Activated effector memory CD4-positive, alpha-beta T cell treated with Interleukin-2 at 50 U/mL for 16 hours (primary cell): Measurements from ENCODE around the gene C5orf34.
A peak's percentile ranks its signal among the peaks of the same experiment; 100 is the strongest.
"Not testable (repeated sequence)": the region's sequence is repeated elsewhere in the genome, so short reads cannot be mapped to it uniquely, and the experiment has no call there.

Source experiments
- DNase-seq: peaks from one replicate; pipeline ENCODE4 v3.0.0-alpha.2; 2020

Gene C5orf34, protein sequence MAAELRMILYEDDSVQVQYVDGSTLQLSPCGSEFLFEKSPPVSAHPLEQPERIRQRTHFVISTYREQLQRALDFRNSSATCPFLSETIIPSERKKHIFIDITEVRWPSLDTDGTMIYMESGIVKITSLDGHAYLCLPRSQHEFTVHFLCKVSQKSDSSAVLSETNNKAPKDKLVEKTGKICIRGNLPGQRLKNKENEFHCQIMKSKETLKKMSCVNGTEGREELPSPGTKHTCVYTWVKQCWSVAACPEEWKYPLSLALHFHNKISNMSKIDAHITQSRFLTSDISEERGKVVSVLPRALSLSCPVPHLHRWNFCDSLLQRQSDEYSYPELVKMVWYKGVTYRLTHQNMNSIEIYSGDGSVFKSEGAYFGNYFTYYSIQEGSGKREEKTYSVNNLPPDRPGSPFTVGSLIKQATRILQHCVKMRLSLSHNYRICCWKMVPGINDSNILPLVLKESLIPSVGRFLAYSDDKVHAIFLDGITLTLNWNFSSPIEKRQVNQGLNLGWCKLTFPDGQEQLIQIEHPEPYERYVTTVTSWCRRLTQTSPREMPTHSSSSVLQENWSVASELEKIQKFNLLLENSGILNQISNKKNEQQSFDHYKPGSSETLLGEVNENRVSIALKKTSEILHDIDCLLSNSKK

DNA sequence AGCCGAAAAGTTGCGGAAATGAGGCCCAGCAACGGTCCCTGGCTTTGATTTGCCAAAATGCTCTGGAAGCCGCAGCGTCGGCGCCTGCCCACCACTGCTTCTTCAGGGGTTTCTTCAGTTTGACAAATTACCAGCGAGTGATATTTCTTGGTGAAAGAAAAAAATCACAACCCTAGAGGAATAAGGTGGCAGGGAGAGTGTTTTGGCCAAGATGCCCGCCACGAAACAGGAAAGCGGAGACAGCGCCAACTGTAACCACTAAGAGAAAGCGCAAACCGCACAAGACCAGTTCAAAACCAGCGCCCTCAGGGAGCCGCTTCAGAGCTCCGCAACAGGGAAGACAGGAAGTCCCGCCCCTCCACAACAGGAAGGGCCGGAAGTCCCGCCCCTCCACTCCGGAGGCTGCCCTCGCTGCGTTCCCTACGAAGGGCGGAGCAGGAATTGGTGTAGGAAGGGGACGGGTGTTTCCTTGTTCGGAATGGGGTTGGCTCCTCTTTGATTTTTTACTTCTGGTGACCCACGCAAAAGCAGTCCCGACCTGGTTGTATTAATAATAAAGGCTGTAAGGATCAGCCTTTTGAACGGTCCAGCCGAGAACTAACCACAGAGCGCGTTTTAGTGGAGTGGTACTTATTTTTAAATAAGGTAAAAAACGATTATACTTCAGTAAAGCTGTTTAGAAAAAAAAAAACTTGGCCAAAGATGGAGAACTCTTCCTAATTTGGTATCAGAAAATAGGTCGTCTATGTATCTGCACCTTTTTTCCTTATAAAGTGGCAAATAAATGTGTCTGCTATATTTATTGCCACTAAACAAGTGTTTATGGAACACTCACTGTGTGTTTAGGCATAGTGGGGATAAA lies at the start of gene C5orf34:
Gene C5orf34, minus strand, starts transcription at position 333 of the 862 bp plus-strand sequence. CDS start 5,809 bp downstream, outside the sequence.
- peak; percentile 88 for DNase-seq

DNA sequence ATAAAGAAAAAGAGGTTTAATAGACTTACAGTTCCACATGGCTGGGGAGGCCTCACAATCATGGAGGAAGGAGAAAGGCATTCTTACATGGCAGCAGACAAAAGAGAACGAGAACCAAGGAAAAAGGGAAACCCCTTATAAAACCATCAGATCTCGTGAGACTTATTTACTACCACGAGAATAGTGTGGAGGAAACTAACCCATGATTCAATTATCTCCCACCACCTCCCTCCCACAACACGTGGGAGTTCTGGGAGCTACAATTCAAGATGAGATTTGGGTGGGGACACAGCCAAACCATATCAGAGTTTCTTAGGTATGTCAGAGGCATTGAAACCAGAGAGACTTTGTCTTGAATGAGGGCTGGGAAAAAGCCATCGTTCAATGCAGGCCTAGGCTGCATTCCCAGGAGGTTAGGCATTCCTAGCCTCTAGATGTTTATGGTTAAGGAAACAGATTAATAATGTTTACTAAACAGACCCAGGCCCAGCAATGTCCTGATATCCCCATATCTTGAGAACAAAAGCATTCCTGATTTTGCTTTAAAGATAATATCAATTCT lies 49.4 kb upstream of the C5orf34 start:
- DNase-seq: no peak

DNA sequence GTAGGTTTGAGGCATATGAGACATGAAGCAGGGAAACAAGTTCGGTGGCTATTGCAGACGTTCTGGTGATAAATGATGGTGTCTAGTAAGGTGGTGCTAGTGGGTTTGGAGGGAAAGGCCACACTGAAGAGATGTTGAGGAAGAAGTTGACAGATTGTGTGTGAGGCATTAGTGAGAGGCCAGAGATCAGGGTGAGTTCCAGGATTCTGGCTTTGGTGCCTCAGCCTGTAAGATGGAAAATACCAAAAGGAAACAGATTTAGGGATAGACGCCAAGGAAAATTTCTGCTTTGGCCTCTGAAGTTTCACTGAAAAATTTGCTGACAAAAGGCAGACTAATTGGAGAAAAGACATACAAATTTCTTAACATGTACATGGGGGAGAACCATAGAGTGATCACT lies 48.4 kb upstream of the C5orf34 start:
- DNase-seq: no peak

DNA sequence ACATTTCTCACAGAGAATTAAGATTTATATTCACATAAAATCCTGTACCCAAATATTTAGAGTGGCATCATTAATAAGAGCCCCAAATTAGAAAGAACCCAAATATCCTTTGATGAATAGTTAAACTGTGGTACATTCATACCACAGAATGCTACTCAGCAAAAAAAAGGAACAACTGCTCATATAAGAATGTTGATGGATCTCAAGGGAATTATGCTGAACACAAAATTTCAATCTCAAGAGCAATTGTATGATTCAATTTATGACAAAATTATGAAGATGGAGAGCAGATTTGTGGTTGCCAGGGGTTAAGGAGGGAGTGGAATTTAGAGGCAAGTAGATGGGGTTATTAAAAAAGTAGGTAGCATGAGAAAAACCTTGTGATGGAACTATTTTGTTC lies 46.4 kb upstream of the C5orf34 start:
- no peak for DNase-seq

DNA sequence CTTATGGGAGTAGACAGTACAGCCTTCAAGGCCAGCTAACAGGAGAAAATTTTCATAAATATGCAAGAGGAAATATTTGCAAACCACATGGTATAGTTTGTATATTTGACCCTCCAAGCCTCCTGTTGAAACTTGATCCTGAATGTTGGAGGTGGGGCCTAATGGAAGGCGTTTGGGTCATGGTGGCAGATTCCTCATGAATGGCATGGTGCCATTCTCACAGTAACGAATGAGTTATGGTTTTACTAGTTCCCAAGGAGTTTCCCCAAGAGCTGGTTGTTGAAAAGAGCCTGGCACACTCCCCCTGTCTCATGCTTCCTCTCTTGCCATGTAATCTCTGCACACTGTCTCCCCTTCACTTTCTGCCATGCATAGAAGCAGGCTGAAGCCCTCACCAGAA lies 45.2 kb upstream of the C5orf34 start:
- no peak for DNase-seq

DNA sequence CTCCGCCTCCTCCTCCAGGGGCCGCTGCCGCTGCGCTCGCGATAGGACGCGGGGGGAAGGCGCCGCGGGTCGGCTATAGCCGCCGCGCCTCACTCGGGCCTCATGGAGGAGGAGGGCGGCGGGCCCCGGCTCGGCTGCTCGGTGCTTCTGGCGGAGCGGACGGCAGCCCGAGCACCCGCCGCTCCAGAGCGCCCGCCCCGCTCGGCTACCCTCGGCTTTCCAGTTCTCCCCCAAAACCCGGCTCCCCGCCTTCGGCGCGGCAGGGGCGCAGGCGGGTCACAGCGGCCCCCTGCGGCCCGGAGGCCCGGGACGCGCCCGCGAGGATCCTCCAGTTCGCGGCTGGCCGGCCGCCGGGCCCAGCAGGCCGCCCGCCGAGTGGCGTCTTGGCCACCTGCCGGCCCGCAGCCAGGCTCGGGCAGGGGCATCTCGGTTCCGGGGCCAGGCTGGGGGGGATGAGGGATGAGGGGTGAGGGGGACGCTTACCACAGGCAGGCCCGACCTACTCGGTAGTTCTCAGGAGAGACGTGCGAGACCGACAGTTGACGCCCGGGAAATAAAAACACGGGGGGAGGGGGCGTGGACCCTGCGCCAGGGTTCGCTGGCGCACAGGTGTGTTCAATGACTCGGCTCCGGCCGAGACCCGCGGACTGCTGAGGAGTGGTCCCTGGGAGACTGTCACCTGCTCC lies 42.1 kb upstream of the C5orf34 start, which contains the start of gene PAIP1:
Gene PAIP1, minus strand, starts transcription at position 221 of the 686 bp plus-strand sequence. CDS start 231 bp downstream, outside the sequence.
- peak; percentile 77 for DNase-seq

DNA sequence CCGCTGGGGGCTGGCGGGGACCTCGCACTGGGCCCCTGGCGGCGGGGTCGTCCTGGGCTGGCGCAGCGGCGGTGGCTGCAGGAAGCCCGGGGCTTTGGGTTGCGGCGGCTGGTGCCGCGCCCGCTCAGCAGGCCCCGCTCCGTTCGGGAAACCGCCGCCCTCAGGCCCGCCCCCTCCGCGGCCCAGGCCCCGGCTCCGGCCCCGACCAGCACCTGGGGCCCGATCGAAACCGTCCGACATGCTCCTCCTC lies 41.6 kb upstream of the C5orf34 start:
- DNase-seq: not testable (repeated sequence)

DNA sequence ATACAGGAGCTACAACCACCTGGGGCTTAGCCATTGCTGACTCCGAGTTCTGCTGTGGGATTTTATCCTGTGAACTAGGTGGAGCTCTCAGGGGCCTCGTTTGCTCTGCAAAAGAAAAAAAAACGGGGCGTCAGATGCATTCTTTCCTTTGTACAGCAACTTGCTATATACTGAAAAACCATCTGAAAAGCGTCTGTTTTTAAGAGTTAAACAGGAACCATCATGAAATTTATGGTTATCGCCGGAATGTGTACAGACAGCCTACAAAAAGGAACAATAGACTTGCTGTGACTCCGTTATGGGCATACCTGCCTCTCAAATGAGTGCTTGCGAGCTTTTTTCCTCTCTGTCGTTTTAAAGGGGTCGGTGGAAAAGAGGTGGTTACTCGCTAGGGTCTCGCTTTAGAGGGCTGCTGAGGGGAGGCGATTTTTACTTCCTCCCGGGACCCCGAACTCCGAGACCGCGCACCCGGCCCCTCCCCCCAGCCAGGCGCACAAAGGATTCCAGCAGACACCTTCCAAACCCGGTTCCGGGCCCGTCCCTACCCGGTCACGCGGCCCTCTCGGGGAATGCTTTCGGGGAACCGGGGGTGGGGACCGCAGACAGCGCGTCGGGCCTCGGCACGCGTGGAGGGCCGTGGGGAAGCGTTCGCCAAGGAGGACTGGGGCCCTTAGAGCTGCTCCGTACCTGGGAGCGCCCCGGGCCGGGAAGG lies 41.1 kb upstream of the C5orf34 start:
- DNase-seq: peak; percentile 40

DNA sequence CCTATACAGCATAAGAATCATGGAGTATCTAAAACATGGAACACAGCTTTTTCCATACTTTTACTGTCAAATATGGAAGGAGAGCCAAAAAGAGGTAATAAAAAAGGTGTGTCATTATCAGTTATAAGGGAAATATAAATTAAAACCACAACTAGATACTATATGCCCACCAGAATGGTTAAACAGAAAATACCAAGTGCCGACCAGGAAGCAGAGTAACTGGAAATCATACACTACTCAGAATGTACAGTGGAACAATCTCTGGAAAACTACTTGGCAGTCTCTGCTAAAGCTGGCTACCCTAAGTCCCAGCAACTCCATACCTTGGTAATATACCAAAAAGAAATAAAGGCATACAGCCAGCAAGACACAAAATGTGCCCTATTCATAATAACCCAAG lies 39.5 kb upstream of the C5orf34 start:
- no peak for DNase-seq

DNA sequence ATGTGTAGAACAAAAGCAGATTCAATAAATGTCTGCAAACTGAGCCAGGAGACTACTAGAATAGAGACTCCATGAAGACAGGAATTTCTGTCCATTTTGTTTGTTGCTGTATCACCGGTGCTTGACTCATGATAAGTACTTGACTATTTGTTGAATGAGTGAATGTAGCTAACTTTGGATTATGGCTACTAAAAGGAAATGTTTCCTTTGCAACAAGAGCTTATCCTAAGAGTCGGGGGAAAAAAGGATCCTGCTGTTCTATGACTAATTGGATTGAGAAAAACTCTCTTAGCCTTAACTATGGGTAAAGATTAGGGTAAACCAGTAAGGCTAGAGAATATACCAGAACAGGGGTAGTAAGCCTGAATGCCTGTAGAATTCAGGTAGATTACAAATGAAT lies 38.4 kb upstream of the C5orf34 start:
- no peak for DNase-seq

DNA sequence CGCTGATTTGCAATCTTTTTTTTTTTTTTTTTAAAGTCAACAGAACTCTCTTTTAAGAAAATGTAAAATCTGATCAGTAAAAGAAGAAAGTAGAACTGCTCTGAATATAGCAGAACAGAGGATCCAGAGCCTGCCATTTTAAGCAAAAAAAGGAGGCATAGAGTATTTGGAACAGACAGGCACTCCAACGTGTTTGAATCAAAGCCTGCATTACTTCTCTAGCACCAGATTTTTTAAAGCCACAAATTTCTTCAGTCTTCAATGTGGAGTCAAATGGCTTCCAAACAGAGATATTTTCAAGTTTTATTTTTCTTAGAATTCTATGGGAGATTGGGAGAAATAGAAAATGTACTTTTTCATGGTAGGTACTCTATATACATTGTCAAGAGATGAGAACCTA lies 36.8 kb upstream of the C5orf34 start:
- DNase-seq: no peak

DNA sequence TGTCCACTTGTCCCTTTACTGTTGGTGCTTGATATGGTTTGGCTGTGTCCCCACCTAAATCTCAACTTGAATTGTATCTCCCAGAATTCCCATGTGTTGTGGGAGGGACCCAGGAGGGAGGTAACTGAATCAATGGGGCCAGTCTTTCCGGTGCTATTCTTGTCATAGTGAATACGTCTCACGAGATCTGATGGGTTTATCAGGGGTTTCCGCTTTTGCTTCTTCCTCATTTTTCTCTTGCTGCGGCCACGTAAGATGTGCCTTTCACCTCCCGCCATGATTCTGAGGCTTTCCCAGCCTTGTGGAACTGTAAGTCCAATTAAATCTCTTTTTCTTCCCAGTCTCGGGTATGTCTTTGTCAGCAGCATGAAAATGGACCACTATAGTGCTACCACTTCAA lies 34.3 kb upstream of the C5orf34 start:
- DNase-seq: not testable (repeated sequence)

DNA sequence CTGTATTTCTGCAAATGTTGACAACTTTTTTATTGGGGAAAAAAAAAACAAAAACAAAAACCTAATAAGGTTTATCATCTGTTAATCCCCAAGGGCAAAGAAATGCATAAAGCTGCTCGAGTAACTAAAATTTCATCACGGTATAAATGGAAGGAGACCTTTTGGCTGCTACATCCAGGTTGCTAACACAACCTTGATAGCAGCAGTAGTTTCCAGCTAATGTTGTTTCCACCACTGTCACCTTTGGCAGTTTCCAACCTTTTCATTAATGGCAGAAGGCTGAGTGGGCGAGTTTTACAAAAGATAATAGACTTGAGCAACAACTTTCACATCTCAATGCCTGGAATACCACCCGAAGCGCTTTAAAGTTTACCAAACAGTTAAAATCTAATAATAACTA lies 33.4 kb upstream of the C5orf34 start:
- no peak for DNase-seq

DNA sequence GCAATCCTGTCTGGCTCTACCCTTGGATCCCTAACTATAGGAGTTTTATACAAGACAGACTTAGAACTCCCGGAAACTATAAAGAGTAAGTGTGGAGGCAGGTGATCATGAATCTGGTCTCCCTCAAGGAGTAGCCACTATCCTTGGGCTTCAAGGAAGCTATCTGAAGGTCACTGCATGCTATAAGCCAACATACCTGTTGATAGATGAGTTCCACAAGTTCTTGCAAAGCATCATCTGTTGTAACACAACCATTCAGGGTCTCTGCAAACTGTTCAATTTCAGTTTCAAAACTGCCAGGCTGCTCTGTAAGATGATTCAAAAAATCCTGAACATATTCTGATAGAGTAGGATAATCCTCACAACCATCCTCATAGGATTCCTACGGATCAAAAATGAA lies 32.6 kb upstream of the C5orf34 start:
- DNase-seq: no peak

DNA sequence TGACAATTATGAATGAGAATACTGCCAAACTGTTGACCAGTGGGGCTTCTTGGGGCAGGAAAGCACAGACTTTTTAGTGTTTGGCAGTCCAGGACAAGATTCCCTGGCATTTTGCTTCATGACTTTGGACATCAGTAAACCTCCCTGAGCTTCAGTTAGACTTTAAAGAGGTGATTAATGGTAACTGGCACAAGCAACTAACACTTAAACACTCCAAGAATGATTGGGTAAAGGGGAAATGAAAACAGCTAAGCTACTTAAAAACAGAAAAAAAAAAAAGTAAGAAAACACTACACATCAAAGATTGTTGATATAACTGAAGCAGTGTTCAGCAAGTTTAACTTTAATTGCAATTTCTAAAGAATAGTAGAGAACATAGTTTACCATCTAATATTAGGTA lies 28.5 kb upstream of the C5orf34 start:
- no peak for DNase-seq

DNA sequence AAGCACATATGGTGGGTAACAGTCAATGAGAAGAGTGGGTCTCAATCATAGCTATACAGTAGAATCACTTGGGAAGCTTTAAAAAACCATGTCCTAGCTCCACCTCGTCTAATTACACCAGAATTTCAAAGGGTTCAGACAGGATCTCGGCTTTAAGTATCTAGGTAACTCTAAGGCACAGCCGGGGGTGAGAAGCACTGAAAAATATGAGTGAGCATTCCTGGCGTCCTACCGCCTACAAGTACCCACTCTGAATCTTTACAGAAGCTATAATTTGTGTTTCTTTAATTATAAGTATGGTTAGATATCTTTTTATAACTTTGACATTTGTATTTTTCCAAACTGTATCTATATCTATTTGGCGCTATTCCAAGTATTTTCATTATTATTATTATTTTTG lies 25.8 kb upstream of the C5orf34 start:
- DNase-seq: no peak

DNA sequence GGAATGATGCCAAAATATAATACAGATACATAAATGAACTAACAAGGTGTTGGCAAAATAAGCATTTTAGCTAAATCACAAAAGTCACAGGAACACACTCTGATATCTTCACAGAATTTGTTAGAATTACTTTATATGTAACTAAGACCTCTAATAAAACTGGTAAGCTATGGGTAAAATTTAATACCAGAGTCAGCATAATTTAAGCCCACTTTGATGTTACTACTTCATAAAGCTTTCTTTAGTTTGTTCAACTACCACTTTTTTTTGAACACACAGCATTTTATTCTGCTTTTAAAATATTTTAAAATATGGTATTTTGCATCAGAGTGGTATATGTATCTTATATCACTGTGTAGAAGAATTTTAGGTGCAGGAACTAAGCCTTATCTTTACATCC lies 22.0 kb upstream of the C5orf34 start:
- no peak for DNase-seq

DNA sequence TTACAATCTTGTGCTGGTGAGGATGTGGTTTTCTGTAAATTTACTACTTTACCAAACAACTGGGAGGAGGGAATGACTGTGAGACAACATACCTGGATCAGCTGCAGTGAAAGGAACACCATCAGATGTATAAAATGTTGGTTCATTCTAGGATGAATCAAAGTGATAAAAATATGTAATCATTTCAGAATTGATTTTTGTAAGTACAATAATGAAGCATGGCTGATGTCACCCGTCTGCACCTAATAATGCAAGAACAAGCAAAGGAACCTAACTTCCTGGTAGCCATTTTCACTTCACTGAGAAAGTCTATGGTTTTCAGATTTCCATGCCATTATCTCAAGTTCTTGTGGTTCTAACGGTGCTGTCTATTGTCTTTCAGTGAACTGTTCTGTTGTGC lies 18.7 kb upstream of the C5orf34 start:
- DNase-seq: no peak

DNA sequence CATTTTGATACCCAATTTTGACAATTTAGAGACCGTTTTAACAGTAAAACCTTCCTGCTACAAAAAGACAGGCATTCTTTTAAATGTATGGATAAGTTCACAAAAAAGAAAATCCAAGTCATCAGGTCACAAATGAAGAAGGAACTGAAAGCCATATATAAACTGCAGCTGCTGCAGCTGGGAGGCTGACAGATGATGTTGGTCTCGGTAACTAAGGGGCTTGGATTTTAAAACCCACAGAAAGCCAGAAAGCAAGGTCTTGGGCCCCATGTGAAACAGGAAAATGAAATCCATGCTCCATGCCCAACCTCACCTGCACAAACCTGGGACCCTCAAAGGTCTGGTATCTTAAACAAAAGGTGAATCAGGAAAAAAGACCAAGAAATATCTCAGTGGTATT lies 15.7 kb upstream of the C5orf34 start:
- DNase-seq: no peak

DNA sequence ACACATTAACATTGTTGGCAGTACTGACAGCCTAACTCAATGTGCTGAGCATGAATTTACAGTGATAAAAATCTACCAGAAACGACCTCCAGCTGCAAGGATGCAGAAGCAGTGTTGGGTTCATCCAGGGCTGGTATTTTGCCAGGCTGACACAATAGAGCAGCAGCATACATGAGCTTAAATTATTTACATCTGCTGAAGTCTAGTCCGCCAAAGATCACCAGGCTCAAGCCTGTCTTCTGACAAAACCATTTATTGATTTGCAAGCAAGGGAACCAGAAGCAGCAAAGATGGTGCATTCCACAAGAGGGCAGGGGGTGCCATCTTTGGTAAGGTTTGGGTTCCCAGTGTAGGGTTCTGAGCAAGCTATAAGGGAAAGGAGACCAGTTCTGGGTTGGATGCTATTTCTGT lies 8.7 kb upstream of the C5orf34 start:
- DNase-seq: no peak

DNA sequence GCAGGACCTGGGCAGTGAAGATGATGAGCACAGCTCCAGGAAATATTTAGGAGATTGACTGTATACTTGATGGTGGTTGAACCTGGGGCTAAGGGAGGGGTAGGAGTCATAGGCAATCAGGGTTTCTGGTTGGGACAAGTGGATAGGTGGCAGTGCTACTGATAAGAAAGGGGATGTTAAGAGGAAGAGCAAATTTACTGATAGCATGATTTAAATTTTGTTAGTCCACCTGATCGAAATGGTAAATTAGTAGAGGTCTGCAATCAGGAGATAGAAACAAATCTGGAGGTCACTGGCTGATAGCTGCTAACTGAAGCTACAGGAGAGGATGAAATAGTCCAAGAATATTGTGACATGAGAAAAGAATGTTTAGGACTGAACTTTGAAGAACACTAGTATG lies 5.7 kb upstream of the C5orf34 start:
- no peak for DNase-seq

DNA sequence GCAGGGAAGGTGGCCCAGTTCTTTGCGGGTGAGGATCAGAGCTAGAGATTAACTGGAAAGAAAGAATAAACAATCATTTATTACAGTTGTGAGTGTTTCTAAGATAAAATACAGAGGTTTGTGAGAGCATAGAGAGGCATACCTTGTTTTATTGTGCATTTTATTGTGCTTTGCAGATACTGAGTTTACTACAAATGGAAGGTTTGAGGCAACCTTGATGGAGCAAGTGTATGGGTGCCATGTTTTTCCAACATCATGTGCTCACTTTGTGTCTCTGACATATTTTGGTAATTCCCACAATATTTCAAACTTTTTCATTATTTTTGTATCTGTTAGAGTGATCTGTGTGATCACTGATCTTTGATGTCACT lies 715 bp upstream of the C5orf34 start:
- no peak for DNase-seq
